ENCODE measurements around the gene BAIAP2. TPM values are rescaled to one million over a fixed set of nuclear protein-coding genes. Genes with fewer than 3 reads are reported as not detected.
A peak's percentile ranks its signal among the peaks of the same experiment; 100 is the strongest.

Gene BAIAP2
- total and polyA plus RNA-seq, 10 of the 15 experiments (the other 5 are each of a cell fraction or from before 2014, with no cell fraction given) = 0.15 to 1.2 (median 0.46) TPM; not detected in 2

- SMC1A ChIA-PET (ENCODE audit: uncharacterized antibody, unreplicated experiment) = no interaction called here
- RAD21 ChIA-PET (ENCODE audit: unreplicated experiment) = no interaction called here
- Histone ChIP-seq H3K4me3 (no peak overlapping the region), H3K9me3 (replicated peaks; ENCODE audit: control insufficient read depth, insufficient read depth, low read length) (no peaks in the 10 kb centered on the region), H3K79me2 (ENCODE audit: control insufficient read depth, insufficient read depth, low read length) (no peaks in the 10 kb centered on the region), H4K20me1 (ENCODE audit: control insufficient read depth, insufficient read depth) (no peaks in the 10 kb centered on the region), H3K4me2 (ENCODE audit: control insufficient read depth, insufficient read depth) (no peak overlapping the region), H3K27me3 (replicated peaks in 1 of 2; ENCODE audit: control insufficient read depth in 2 of 2, insufficient read depth in 2 of 2, low read length in 1 of 2) (no peaks in the 10 kb centered on the region), H2AFZ (ENCODE audit: control insufficient read depth, low read depth, low read length) (no peak overlapping the region), H3K4me1 (ENCODE audit: control insufficient read depth, insufficient read depth, low read length) (no peaks in the 10 kb centered on the region), H3K36me3 (ENCODE audit: control insufficient read depth in 2 of 2, insufficient read depth in 2 of 2, low read length in 1 of 2) (no peaks in the 10 kb centered on the region), H3K27ac (ENCODE audit: control insufficient read depth, insufficient read depth) (no peak overlapping the region), H3K9ac (ENCODE audit: control insufficient read depth, insufficient read depth, low read length) (no peak overlapping the region)
- DNase-seq (ENCODE audit: low read depth, low spot score) (no peak), ATAC-seq (no peak), FAIRE-seq (no peak)
- POLR2A ChIA-PET = no interaction called here
- CTCF ChIA-PET = no interaction called here
- intact Hi-C loops (cut with micrococcal nuclease; ENCODE audit: unreplicated experiment) (no loop called here), in situ Hi-C loops (cut with MboI) (no loop called here)
- no TSS peak for BruUV-seq (replicated peaks)
- 69% methylated on average over 38 of the region's 38 CpGs for WGBS (ENCODE audit: insufficient coverage, insufficient replicate concordance, low lambda C conversion rate, missing lambda C conversion rate)
- TF ChIP-seq PRDM15 (CRISPR knock-in tag; IDR thresholded peaks at IDR 0.05) = no peak
- no peak for TF ChIP-seq IKZF1 (conservative IDR thresholded peaks at IDR 0.05)
- no peak for TF ChIP-seq MYB (IDR thresholded peaks at IDR 0.05; ENCODE audit: borderline replicate concordance, low read depth, low read length)
- no peak for TF ChIP-seq GABPA (IDR thresholded peaks at IDR 0.05; ENCODE audit: low read depth)
- TF ChIP-seq RUNX3 (IDR thresholded peaks at IDR 0.05; ENCODE audit: low read length) = no peak
- no peak for TF ChIP-seq USF1 (IDR thresholded peaks at IDR 0.05; ENCODE audit: borderline replicate concordance, extremely low read length, insufficient read depth, low read depth, low read length)
- TF ChIP-seq ZNF622 (IDR thresholded peaks at IDR 0.05) = no peak
- TF ChIP-seq BCL3 (IDR thresholded peaks at IDR 0.05; ENCODE audit: borderline replicate concordance, insufficient read depth, low read depth, low read length, poor library complexity, severe bottlenecking) = peak; percentile 96
- TF ChIP-seq CHD1 (IDR thresholded peaks at IDR 0.05; ENCODE audit: low read depth, low read length) = no peak
- TF ChIP-seq BHLHE40 (IDR thresholded peaks at IDR 0.05; ENCODE audit: borderline replicate concordance in 1 of 2, low read depth in 2 of 2, low read length in 1 of 2) = no peak
- TF ChIP-seq SRF (IDR thresholded peaks at IDR 0.05; ENCODE audit: low read depth in 2 of 2, low read length in 2 of 2) = no peak
- no peak for TF ChIP-seq POU2F2 (IDR thresholded peaks at IDR 0.05; ENCODE audit: borderline replicate concordance, low read depth, low read length)
- TF ChIP-seq BCLAF1 (IDR thresholded peaks at IDR 0.05) = no peak
- no peak for TF ChIP-seq CHD2 (IDR thresholded peaks at IDR 0.05; ENCODE audit: borderline replicate concordance, low read depth, low read length)
Measured at GRCh38 chr17:81156866-81157805, 122.2 kb downstream of the BAIAP2 start.
